ENCODE results near the gene ZNF528. TPM values are rescaled to one million over a fixed set of nuclear protein-coding genes. Genes with fewer than 3 reads are reported as not detected.

ZNF528 gene
- total RNA-seq, 2 experiments from 2014 or later = 16.3 to 16.9 TPM

GRCh38 chr19:52428937-52429336 lies 31.3 kb downstream of the ZNF528 start, which contains the start of gene ZNF534:
Gene ZNF534, plus strand, starts transcription at chr19:52429148. Its CDS starts 2,327 bp downstream, at chr19:52431475.
- Mint-ChIP-seq H3K36me3 (ENCODE audit: low read depth) (peaks cover 41% of the 10 kb centered on the region), H3K27me3 (no peaks in the 10 kb centered on the region), H3K4me3 (no peak within 1 kb of the TSS), H3K9me3 (peaks cover 15% of the 10 kb centered on the region), H3K4me1 (ENCODE audit: low read depth) (no peaks in the 10 kb centered on the region), H3K27ac (no peak within 1 kb of the TSS)
- Histone ChIP-seq H3K27ac (ENCODE audit: low read depth in 1 of 2, low read length in 2 of 2) (no peak within 1 kb of the TSS), H3K36me3 (ENCODE audit: insufficient read depth, low read length) (no peaks in the 10 kb centered on the region), H3K4me1 (ENCODE audit: insufficient read depth, low read length) (no peaks in the 10 kb centered on the region), H3K27me3 (ENCODE audit: control insufficient read depth in 1 of 2, insufficient read depth in 2 of 2, low read length in 2 of 2) (no peaks in the 10 kb centered on the region), H3K9me3 (ENCODE audit: control insufficient read depth in 1 of 2, insufficient read depth in 1 of 2, low read length in 2 of 2) (peaks cover 54 to 80% of the 10 kb centered on the region in 2 experiments), H3K4me3 (ENCODE audit: low read length) (no peak within 1 kb of the TSS)
- intact Hi-C loops (cut with DNase I, micrococcal nuclease) = no loop called here
- TF ChIP-seq, protein P1, sequence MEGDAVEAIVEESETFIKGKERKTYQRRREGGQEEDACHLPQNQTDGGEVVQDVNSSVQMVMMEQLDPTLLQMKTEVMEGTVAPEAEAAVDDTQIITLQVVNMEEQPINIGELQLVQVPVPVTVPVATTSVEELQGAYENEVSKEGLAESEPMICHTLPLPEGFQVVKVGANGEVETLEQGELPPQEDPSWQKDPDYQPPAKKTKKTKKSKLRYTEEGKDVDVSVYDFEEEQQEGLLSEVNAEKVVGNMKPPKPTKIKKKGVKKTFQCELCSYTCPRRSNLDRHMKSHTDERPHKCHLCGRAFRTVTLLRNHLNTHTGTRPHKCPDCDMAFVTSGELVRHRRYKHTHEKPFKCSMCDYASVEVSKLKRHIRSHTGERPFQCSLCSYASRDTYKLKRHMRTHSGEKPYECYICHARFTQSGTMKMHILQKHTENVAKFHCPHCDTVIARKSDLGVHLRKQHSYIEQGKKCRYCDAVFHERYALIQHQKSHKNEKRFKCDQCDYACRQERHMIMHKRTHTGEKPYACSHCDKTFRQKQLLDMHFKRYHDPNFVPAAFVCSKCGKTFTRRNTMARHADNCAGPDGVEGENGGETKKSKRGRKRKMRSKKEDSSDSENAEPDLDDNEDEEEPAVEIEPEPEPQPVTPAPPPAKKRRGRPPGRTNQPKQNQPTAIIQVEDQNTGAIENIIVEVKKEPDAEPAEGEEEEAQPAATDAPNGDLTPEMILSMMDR (IDR thresholded peaks at IDR 0.05) = no peak
- no peak for DNase-seq
- ATAC-seq (ENCODE audit: poor library complexity) = no peak
- ChIA-PET POLR2A (no interaction called here), CTCF (no interaction called here)

DNA sequence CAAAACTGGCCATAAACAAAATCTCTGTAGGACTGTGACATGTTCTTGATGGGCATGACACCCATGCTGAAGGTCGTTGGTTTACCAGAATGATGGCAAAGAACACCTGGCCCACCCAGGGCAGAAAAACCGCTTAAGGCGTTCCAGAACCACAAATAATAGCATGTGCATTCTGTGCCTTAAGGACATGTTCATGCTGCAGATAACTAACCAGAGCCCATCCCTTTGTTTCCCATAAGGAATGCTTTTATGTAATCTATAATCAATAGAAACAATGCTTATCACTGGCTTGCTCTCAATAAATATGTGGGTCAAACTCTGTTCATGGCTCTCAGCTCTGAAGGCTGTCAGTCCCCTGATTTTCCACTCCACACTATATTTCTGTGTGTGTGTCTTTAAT lies 44.5 kb downstream of the ZNF528 start:
- H3K4me1 ChIP-seq (ENCODE audit: insufficient read depth, low read length) = no peaks in the 10 kb centered on the region
- Mint-ChIP-seq H3K9me3 (peaks cover 34% of the 10 kb centered on the region), H3K36me3 (ENCODE audit: low read depth) (peaks cover 54% of the 10 kb centered on the region), H3K27ac (no peak overlapping the region), H3K4me3 (no peak overlapping the region), H3K27me3 (no peaks in the 10 kb centered on the region), H3K4me1 (ENCODE audit: low read depth) (no peaks in the 10 kb centered on the region)
- H3K27me3 ChIP-seq (ENCODE audit: control insufficient read depth in 1 of 2, insufficient read depth in 2 of 2, low read length in 2 of 2) = no peaks in the 10 kb centered on the region
- ATAC-seq (ENCODE audit: poor library complexity) (no peak), DNase-seq (no peak)
- TF ChIP-seq, protein P1 (IDR thresholded peaks at IDR 0.05) = no peak
- CTCF ChIA-PET = no interaction called here
- POLR2A ChIA-PET = no interaction called here
- no peak overlapping the region for H3K27ac ChIP-seq (ENCODE audit: low read depth in 1 of 2, low read length in 2 of 2)
- intact Hi-C loops (cut with DNase I, micrococcal nuclease) = no loop called here
- H3K36me3 ChIP-seq (ENCODE audit: insufficient read depth, low read length) = no peaks in the 10 kb centered on the region
- H3K9me3 ChIP-seq (ENCODE audit: control insufficient read depth in 1 of 2, insufficient read depth in 1 of 2, low read length in 2 of 2) = peaks cover 42 to 74% of the 10 kb centered on the region in 2 experiments
- no peak overlapping the region for H3K4me3 ChIP-seq (ENCODE audit: low read length)

- Mint-ChIP-seq H3K27me3 (peaks cover 3% of the 10 kb centered on the region), H3K36me3 (ENCODE audit: low read depth) (peaks cover 57% of the 10 kb centered on the region), H3K27ac (no peak overlapping the region), H3K4me1 (ENCODE audit: low read depth) (no peaks in the 10 kb centered on the region), H3K9me3 (peaks cover 32% of the 10 kb centered on the region), H3K4me3 (no peak overlapping the region)
- no peaks in the 10 kb centered on the region for H3K36me3 ChIP-seq (ENCODE audit: insufficient read depth, low read length)
- H3K9me3 ChIP-seq (ENCODE audit: control insufficient read depth in 1 of 2, insufficient read depth in 1 of 2, low read length in 2 of 2) = peaks cover 37 to 70% of the 10 kb centered on the region in 2 experiments
- H3K27me3 ChIP-seq (ENCODE audit: control insufficient read depth in 1 of 2, insufficient read depth in 2 of 2, low read length in 2 of 2) = no peaks in the 10 kb centered on the region
- ChIA-PET POLR2A (no interaction called here), CTCF (no interaction called here)
- H3K27ac ChIP-seq (ENCODE audit: low read depth in 1 of 2, low read length in 2 of 2) = no peak overlapping the region
- no peaks in the 10 kb centered on the region for H3K4me1 ChIP-seq (ENCODE audit: insufficient read depth, low read length)
- intact Hi-C loops (cut with DNase I, micrococcal nuclease) = no loop called here
- no peak for DNase-seq
- TF ChIP-seq, protein P1 (IDR thresholded peaks at IDR 0.05) = no peak
- no peak for ATAC-seq (ENCODE audit: poor library complexity)
- no peak overlapping the region for H3K4me3 ChIP-seq (ENCODE audit: low read length)
Observed at GRCh38 chr19:52444506-52444905, 46.9 kb downstream of the ZNF528 start.

Data from CD4-positive, alpha-beta T cell (primary cell).